ENCODE data around the gene SNX21.
"Not testable (repeated sequence)": the region's sequence is repeated elsewhere in the genome, so short reads cannot be mapped to it uniquely, and the experiment has no call there.

DNA sequence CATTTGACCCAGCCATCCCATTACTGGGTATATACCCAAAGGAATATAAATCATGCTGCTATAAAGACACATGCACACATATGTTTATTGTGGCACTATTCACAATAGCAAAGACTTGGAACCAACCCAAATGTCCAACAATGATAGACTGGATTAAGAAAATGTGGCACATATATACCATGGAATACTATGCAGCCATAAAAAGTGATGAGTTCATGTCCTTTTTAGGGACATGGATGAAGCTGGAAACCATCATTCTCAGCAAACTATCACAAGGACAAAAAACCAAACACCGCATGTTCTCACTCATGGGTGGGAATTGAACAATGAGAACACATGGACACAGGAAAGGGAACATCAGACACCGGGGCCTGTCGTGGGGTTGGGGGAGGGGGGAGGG is 35.6 kb upstream of the SNX21 start:
- TF ChIP-seq CBX2 (IDR thresholded peaks at IDR 0.05; ENCODE audit: borderline replicate concordance, low read depth); HOXA7 (CRISPR knock-in tag; IDR thresholded peaks at IDR 0.05); ZFP36 (IDR thresholded peaks at IDR 0.05; ENCODE audit: borderline replicate concordance, partially characterized antibody); CHD4 (IDR thresholded peaks at IDR 0.05; ENCODE audit: borderline replicate concordance); POLR2A (IDR thresholded peaks at IDR 0.05; ENCODE audit: low read length); EP300 (IDR thresholded peaks at IDR 0.05); USF2 (IDR thresholded peaks at IDR 0.05); REST (IDR thresholded peaks at IDR 0.05); NR3C1 (IDR thresholded peaks at IDR 0.05); BCL3 (IDR thresholded peaks at IDR 0.05): not testable (repeated sequence)
- TF ChIP-seq, protein P1, sequence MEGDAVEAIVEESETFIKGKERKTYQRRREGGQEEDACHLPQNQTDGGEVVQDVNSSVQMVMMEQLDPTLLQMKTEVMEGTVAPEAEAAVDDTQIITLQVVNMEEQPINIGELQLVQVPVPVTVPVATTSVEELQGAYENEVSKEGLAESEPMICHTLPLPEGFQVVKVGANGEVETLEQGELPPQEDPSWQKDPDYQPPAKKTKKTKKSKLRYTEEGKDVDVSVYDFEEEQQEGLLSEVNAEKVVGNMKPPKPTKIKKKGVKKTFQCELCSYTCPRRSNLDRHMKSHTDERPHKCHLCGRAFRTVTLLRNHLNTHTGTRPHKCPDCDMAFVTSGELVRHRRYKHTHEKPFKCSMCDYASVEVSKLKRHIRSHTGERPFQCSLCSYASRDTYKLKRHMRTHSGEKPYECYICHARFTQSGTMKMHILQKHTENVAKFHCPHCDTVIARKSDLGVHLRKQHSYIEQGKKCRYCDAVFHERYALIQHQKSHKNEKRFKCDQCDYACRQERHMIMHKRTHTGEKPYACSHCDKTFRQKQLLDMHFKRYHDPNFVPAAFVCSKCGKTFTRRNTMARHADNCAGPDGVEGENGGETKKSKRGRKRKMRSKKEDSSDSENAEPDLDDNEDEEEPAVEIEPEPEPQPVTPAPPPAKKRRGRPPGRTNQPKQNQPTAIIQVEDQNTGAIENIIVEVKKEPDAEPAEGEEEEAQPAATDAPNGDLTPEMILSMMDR (IDR thresholded peaks at IDR 0.05): not testable (repeated sequence)
- TF ChIP-seq, protein P2, sequence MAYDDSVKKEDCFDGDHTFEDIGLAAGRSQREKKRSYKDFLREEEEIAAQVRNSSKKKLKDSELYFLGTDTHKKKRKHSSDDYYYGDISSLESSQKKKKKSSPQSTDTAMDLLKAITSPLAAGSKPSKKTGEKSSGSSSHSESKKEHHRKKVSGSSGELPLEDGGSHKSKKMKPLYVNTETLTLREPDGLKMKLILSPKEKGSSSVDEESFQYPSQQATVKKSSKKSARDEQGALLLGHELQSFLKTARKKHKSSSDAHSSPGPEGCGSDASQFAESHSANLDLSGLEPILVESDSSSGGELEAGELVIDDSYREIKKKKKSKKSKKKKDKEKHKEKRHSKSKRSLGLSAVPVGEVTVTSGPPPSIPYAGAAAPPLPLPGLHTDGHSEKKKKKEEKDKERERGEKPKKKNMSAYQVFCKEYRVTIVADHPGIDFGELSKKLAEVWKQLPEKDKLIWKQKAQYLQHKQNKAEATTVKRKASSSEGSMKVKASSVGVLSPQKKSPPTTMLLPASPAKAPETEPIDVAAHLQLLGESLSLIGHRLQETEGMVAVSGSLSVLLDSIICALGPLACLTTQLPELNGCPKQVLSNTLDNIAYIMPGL (CRISPR knock-in tag; IDR thresholded peaks at IDR 0.05; ENCODE audit: borderline replicate concordance): not testable (repeated sequence)
- TF ChIP-seq, protein P3, sequence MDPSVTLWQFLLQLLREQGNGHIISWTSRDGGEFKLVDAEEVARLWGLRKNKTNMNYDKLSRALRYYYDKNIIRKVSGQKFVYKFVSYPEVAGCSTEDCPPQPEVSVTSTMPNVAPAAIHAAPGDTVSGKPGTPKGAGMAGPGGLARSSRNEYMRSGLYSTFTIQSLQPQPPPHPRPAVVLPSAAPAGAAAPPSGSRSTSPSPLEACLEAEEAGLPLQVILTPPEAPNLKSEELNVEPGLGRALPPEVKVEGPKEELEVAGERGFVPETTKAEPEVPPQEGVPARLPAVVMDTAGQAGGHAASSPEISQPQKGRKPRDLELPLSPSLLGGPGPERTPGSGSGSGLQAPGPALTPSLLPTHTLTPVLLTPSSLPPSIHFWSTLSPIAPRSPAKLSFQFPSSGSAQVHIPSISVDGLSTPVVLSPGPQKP (IDR thresholded peaks at IDR 0.05; ENCODE audit: low read depth, low read length): not testable (repeated sequence)

Data from A549 (cell line).